HepG2 (cell line): Measurements from ENCODE around the gene NTN3. TPM values are rescaled to one million over a fixed set of nuclear protein-coding genes. Genes with fewer than 3 reads are reported as not detected.

ENCODE experiments used
- ATAC-seq: fragments of 200-7000 bp; cut with Tn5 transposase; 3 replicates; pipeline ENCODE4 v1.9.1; 2020; ENCODE audit warnings: mild to moderate bottlenecking, moderate library complexity
- BruUV-seq: library from RNA; stranded (reverse); fragments of 400-500 nt; replicated peaks from 2 replicates; lab custom pipeline; 2021; lab: Mats Ljungman, UMichigan
- CTCF ChIA-PET: fragments of 300-600 bp; formaldehyde crosslinking; extraction: SDS; loops from one replicate; lab custom pipeline; 2021; ENCODE audit warnings: low total read pairs, inconsistent platforms, low intra/inter-chr PET ratio; lab: Yijun Ruan, JAX
- POLR2A ChIA-PET: fragments of 350-600 bp; sonication (Branson Sonifier 250); formaldehyde crosslinking; loops from one replicate; lab custom pipeline; 2020; ENCODE audit warnings: antibody characterized with exemption, inconsistent platforms; lab: Yijun Ruan, JAX
- DNase-seq: peaks from one replicate; pipeline ENCODE4 v3.0.0-alpha.2; 2015; ENCODE audit warnings: low spot score
- FAIRE-seq: peaks from 3 replicates; lab custom pipeline; 2011; peaks lifted over from hg19 to GRCh38; lab: Jason Lieb, UNC
- H2AFZ ChIP-seq: one replicate; pipeline ENCODE4 v1.6.1; 2011; ENCODE audit warnings: low read length, inconsistent platforms
- H3K27ac ChIP-seq: fragments of 300-600 bp; 3 replicates; pipeline ENCODE4 v1.8.0; 2011; ENCODE audit warnings: mixed run types, mild to moderate bottlenecking, mixed read lengths, low read length, inconsistent platforms; ENCODE audit not compliant: insufficient read depth; ENCODE audit errors: extremely low read length
- H3K27me3 ChIP-seq, 2 experiments: fragments of 200-600 bp in 1 of 2; 2 replicates in 1 of 2; 3 replicates in 1 of 2; pipeline versions ENCODE4 v1.6.0 to v1.8.0; 2011; ENCODE audit warnings: low read length in 2 of 2, mild to moderate bottlenecking in 2 of 2, moderate library complexity in 2 of 2, inconsistent platforms in 1 of 2; ENCODE audit not compliant: insufficient read depth in 2 of 2, control insufficient read depth in 1 of 2
- H3K36me3 ChIP-seq, 2 experiments: fragments of 200-600 bp in 1 of 2; replicated peaks in 1 of 2; 2 replicates in 1 of 2; 3 replicates in 1 of 2; pipeline versions ENCODE4 v1.5.1 to v1.8.0; 2011; ENCODE audit warnings: low read length in 2 of 2, inconsistent platforms in 1 of 2; ENCODE audit not compliant: insufficient read depth in 2 of 2, control insufficient read depth in 1 of 2
- H3K4me1 ChIP-seq: 2 replicates; pipeline ENCODE4 v1.5.1; 2012; ENCODE audit warnings: low read length, inconsistent platforms; ENCODE audit not compliant: insufficient read depth
- H3K4me2 ChIP-seq: 2 replicates; pipeline ENCODE4 v1.6.0; 2011; ENCODE audit warnings: low read depth, low read length, inconsistent platforms
- H3K4me3 ChIP-seq, 3 experiments: fragments of 200-600 bp in 1 of 3; sonication (generic), shearing (Covaris generic) in 1 of 3; replicated peaks in 1 of 3; 2 replicates each; pipeline ENCODE4 v1.5.1; 2011 to 2016; ENCODE audit warnings: low read length in 3 of 3, inconsistent platforms in 2 of 3, low read depth in 2 of 3, mild to moderate bottlenecking in 2 of 3, control low read depth in 1 of 3, mixed read lengths in 1 of 3; ENCODE audit not compliant: insufficient read depth in 1 of 3
- H3K79me2 ChIP-seq: one replicate; pipeline ENCODE4 v1.6.1; 2011; ENCODE audit warnings: low read length, inconsistent platforms; ENCODE audit not compliant: insufficient read depth
- H3K9ac ChIP-seq: 2 replicates; pipeline ENCODE4 v1.6.0; 2011; ENCODE audit warnings: mild to moderate bottlenecking, low read depth, low read length, inconsistent platforms; ENCODE audit not compliant: insufficient read depth
- H3K9me3 ChIP-seq: 2 replicates; pipeline ENCODE4 v1.5.1; 2012; ENCODE audit warnings: mild to moderate bottlenecking, low read length
- H4K20me1 ChIP-seq: 2 replicates; pipeline ENCODE4 v1.6.0; 2011; ENCODE audit warnings: inconsistent platforms, mild to moderate bottlenecking, low read length, moderate library complexity; ENCODE audit not compliant: insufficient read depth
- AGO1 ChIP-seq: fragments of 200-400 bp; formaldehyde crosslinking; IDR thresholded peaks from 2 replicates; pipeline ENCODE4 v1.6.1; 2017; ENCODE audit warnings: mild to moderate bottlenecking, low read depth, low read length, moderate library complexity; ENCODE audit not compliant: poor library complexity, severe bottlenecking
- BATF2 ChIP-seq: sonication (generic); formaldehyde crosslinking; IDR thresholded peaks from 2 replicates; pipeline ENCODE4 v1.8.0; 2022; ENCODE audit warnings: mild to moderate bottlenecking, missing genetic modification reagents, moderate library complexity
- CBFB ChIP-seq: sonication (generic); formaldehyde crosslinking; IDR thresholded peaks from 2 replicates; pipeline ENCODE4 v1.4.0; 2020; ENCODE audit warnings: missing genetic modification reagents
- IRF2 ChIP-seq: IDR thresholded peaks from 2 replicates; pipeline ENCODE4 v1.6.1; 2018; ENCODE audit warnings: missing genetic modification reagents, missing compliant biosample characterization
- MED13 ChIP-seq: sonication (generic); formaldehyde crosslinking; IDR thresholded peaks from 2 replicates; pipeline ENCODE4 v1.5.0; 2020; ENCODE audit warnings: missing genetic modification reagents
- MXD4 ChIP-seq: IDR thresholded peaks from 2 replicates; pipeline ENCODE4 v1.6.1; 2016; ENCODE audit warnings: mild to moderate bottlenecking, missing biosample characterization, missing genetic modification reagents
- POLR2G ChIP-seq: fragments of 200-400 bp; formaldehyde crosslinking; IDR thresholded peaks from 2 replicates; pipeline ENCODE4 v1.6.1; 2018; ENCODE audit warnings: mild to moderate bottlenecking, low read depth, low read length, moderate library complexity
- RAD21 ChIP-seq: fragments of 450-650 bp; formaldehyde crosslinking; IDR thresholded peaks from 2 replicates; pipeline ENCODE4 v1.5.0; 2020; ENCODE audit warnings: mild to moderate bottlenecking
- RBM22 ChIP-seq: fragments of 200-400 bp; formaldehyde crosslinking; optimal IDR thresholded peaks from 2 replicates; pipeline ENCODE3; 2017; ENCODE audit warnings: mild to moderate bottlenecking, low read length, moderate library complexity
- RCOR2 ChIP-seq: IDR thresholded peaks from 2 replicates; pipeline ENCODE4 v1.6.1; 2016; ENCODE audit warnings: missing biosample characterization, missing genetic modification reagents
- REL ChIP-seq: sonication (generic); formaldehyde crosslinking; conservative IDR thresholded peaks from 2 replicates; pipeline ENCODE4 v1.8.0; 2022; ENCODE audit warnings: mild to moderate bottlenecking, missing genetic modification reagents, moderate library complexity
- SP140L ChIP-seq: sonication (generic); formaldehyde crosslinking; IDR thresholded peaks from 2 replicates; pipeline ENCODE4 v1.4.0; 2020; ENCODE audit warnings: missing genetic modification reagents, borderline replicate concordance
- SP5 ChIP-seq: IDR thresholded peaks from 2 replicates; pipeline ENCODE4 v1.6.1; 2016; ENCODE audit warnings: low read depth, borderline replicate concordance
- TOPORS ChIP-seq: sonication (generic); formaldehyde crosslinking; IDR thresholded peaks from 2 replicates; pipeline ENCODE4 v1.8.0; 2023; ENCODE audit warnings: mild to moderate bottlenecking, missing genetic modification reagents
- XRCC5 ChIP-seq: fragments of 200-400 bp; formaldehyde crosslinking; optimal IDR thresholded peaks from 2 replicates; pipeline ENCODE3; 2017; ENCODE audit warnings: mild to moderate bottlenecking, low read length
- ZBTB49 ChIP-seq: sonication (generic); formaldehyde crosslinking; IDR thresholded peaks from 2 replicates; pipeline ENCODE4 v1.4.0; 2020; ENCODE audit warnings: missing genetic modification reagents, borderline replicate concordance
- ZEB1 ChIP-seq: IDR thresholded peaks from 2 replicates; pipeline ENCODE4 v1.6.1; 2012; ENCODE audit warnings: mild to moderate bottlenecking, low read depth, inconsistent platforms; ENCODE audit not compliant: insufficient replicate concordance
- ZKSCAN1 ChIP-seq: fragments of 150-350 bp; IDR thresholded peaks from 2 replicates; pipeline ENCODE4 v1.6.1; 2014; ENCODE audit warnings: low read length
- ZNF225 ChIP-seq: sonication (generic); formaldehyde crosslinking; IDR thresholded peaks from 2 replicates; pipeline ENCODE4 v1.4.0; 2020; ENCODE audit warnings: mild to moderate bottlenecking, missing genetic modification reagents
- ZNF232 ChIP-seq: sonication (generic); formaldehyde crosslinking; IDR thresholded peaks from 2 replicates; pipeline ENCODE4 v1.4.0; 2020; ENCODE audit warnings: missing genetic modification reagents, borderline replicate concordance
- ZNF430 ChIP-seq: sonication (generic); formaldehyde crosslinking; IDR thresholded peaks from 2 replicates; pipeline ENCODE4 v1.9.0; 2021; ENCODE audit warnings: mild to moderate bottlenecking, missing genetic modification reagents
- ZNF781 ChIP-seq: sonication (generic); formaldehyde crosslinking; IDR thresholded peaks from 2 replicates; pipeline ENCODE4 v1.5.1; 2020; ENCODE audit warnings: borderline replicate concordance, mild to moderate bottlenecking, missing genetic modification reagents; ENCODE audit errors: not compliant biosample characterization
- WGBS: methylation state at CpG from one replicate; pipeline ENCODE4 v1.1.6; 2017; ENCODE audit warnings: low lambda C conversion rate; 5-methylcytosine and 5-hydroxymethylcytosine counted together
- in situ Hi-C: cut with HindIII; loops from 2 replicates; pipeline ENCODE4 v1.10.0; 2017; ENCODE audit warnings: low pct_unique_long_range_greater_than_20kb; ENCODE audit not compliant: extremely low pct_ligation_motif_present
- intact Hi-C: fragments of 100-400 bp; cut with micrococcal nuclease; formaldehyde crosslinking; loops from one replicate; pipeline ENCODE4 v1.10.0; 2022; ENCODE audit not compliant: unreplicated experiment
- polyA plus RNA-seq, 8 experiments: library from polyadenylated mRNA; depleted of rRNA in 3 of 8; stranded (reverse) in 7 of 8; unstranded in 1 of 8; fragments of >200 nt; fragmentation: Illumina TruSeq in 4 of 8; extraction: Trizol in 4 of 8; gene quantifications; 2 replicates each; pipeline versions ENCODE4 v1.2.1 to v1.2.3, GENCODE V29; 2011 to 2016; ENCODE audit warnings: low read depth in 4 of 8, missing spikeins in 1 of 8, mixed read lengths in 1 of 8; ENCODE audit not compliant: insufficient read depth in 1 of 8
- total RNA-seq, 5 experiments: library from RNA; depleted of rRNA; stranded (reverse); fragments of >200 nt; fragmentation: Illumina TruSeq; extraction: Trizol; gene quantifications; 2 replicates each; pipeline ENCODE4 v1.2.3, GENCODE V29; 2016; ENCODE audit warnings: low read depth in 1 of 5

NTN3 gene
- total and polyA plus RNA-seq, 2 of the 13 experiments (the other 11 are each of a cell fraction or from before 2014, with no cell fraction given): 0.09 to 0.20 TPM

GRCh38 chr16:2471016-2471652 is at the start of gene NTN3 (continued):
- TF ChIP-seq BATF2 (0 out of 2 replicates have a peak, but pooled peaks have one; percentile 29), RAD21 (CRISPR knock-in tag) (0 out of 2 replicates have a peak, but pooled peaks have one; percentile 24), ZEB1 (no peak), XRCC5 (no peak), CBFB (CRISPR knock-in tag) (no peak), MXD4 (CRISPR knock-in tag) (no peak), AGO1 (peak; percentile 24), ZBTB49 (CRISPR knock-in tag) (no peak)

GRCh38 chr16:2422123-2422867 is 48.8 kb upstream of the NTN3 start:
- H3K27me3 ChIP-seq: peaks cover 10 to 26% of the 10 kb centered on the region in 2 experiments
- WGBS: 58% methylated on average over 6 of the region's 7 CpGs
- H3K27ac ChIP-seq: no peak overlapping the region
- no peak overlapping the region for H3K4me2 ChIP-seq
- FAIRE-seq: no peak
- in situ Hi-C loops: no loop called here
- no peak overlapping the region for H3K4me3 ChIP-seq
- H3K4me1 ChIP-seq: peaks cover 4% of the 10 kb centered on the region; the same call in 1 of the 2 replicates
- POLR2A ChIA-PET: no interaction called here
- CTCF ChIA-PET: interaction anchor here (1.2 to 1.8 kb wide), 2 partner anchors 79 to 82 kb away, joined by 4 to 18 read pairs; partner anchors contain the start of gene ABCA3
- H3K9ac ChIP-seq: no peak overlapping the region
- no peaks in the 10 kb centered on the region for H4K20me1 ChIP-seq
- no peaks in the 10 kb centered on the region for H3K36me3 ChIP-seq
- H3K79me2 ChIP-seq: no peaks in the 10 kb centered on the region
- DNase-seq: no peak
- H2AFZ ChIP-seq: no peak overlapping the region
- H3K9me3 ChIP-seq: no peaks in the 10 kb centered on the region
- intact Hi-C loops: no loop called here
- peak; percentile 19; the same call in 2 of the 3 replicates for ATAC-seq
- no TSS peak for BruUV-seq
- TF ChIP-seq ZNF232 (no peak), SP140L (CRISPR knock-in tag) (no peak), IRF2 (no peak), RBM22 (no peak), REL (no peak), SP5 (no peak), TOPORS (no peak), ZKSCAN1 (no peak), POLR2G (no peak), ZNF225 (CRISPR knock-in tag) (no peak), ZNF430 (CRISPR knock-in tag) (no peak), MED13 (CRISPR knock-in tag) (no peak), RCOR2 (CRISPR knock-in tag) (no peak), ZNF781 (no peak)
